ENCODE results near the gene EXOC3. TPM values are rescaled to one million over a fixed set of nuclear protein-coding genes. Genes with fewer than 3 reads are reported as not detected.

The EXOC3 gene
- total RNA-seq, 1 donor from 2014 or later: 29.2 TPM

DNA sequence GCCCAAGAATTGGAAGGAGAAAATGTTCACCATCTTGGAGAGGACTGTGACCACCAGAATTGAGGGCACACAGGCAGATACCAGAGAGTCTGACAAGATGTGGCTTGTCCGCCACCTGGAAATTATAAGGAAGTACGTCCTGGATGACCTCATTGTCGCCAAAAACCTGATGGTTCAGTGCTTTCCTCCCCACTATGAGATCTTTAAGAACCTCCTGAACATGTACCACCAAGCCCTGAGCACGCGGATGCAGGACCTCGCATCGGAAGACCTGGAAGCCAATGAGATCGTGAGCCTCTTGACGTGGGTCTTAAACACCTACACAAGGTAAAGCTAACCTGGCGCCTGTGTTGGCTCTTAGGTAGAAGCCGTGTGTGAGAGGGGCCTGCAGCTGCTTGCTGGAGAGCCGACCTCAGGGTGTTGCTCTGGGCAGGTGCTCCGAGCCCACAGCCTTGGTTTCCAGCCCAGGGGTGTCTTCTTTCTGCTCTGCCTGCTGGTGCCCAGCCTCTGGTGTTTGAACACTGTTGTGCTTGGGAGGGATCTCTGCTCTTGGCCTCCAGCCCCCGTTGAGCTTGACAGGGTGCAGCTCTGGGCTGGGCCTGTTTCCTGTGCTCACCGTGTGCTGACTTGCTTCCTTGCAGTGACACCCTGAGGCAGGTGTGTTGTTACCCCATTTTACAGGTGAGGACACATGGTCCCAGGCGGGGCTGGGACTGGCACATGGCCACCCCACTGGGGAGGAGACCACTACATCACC lies 10.9 kb downstream of the EXOC3 start:
- H3K36me3 ChIP-seq (ENCODE audit: control insufficient read depth in 3 of 3, insufficient read depth in 3 of 3, low read length in 3 of 3): peaks cover 56 to 77% (median 73%) of the 10 kb centered on the region in 3 donors
- no peak overlapping the region for H3K27ac ChIP-seq (ENCODE audit: low read depth, low read length)
- H3K4me3 ChIP-seq (ENCODE audit: low read length in 3 of 3): no peak overlapping the region
- no peak overlapping the region for H3K9ac ChIP-seq (ENCODE audit: low read depth in 1 of 3, low read length in 3 of 3)
- no peaks in the 10 kb centered on the region for H3K27me3 ChIP-seq (ENCODE audit: control insufficient read depth in 3 of 3, insufficient read depth in 3 of 3, low read length in 3 of 3)
- H3K9me3 ChIP-seq (ENCODE audit: control insufficient read depth in 3 of 3, low read length in 3 of 3): peaks cover 0 to 4% (median 3%) of the 10 kb centered on the region in 3 donors
- no peaks in the 10 kb centered on the region for H3K4me1 ChIP-seq (ENCODE audit: control insufficient read depth in 3 of 3, insufficient read depth in 3 of 3, low read length in 3 of 3)

DNA sequence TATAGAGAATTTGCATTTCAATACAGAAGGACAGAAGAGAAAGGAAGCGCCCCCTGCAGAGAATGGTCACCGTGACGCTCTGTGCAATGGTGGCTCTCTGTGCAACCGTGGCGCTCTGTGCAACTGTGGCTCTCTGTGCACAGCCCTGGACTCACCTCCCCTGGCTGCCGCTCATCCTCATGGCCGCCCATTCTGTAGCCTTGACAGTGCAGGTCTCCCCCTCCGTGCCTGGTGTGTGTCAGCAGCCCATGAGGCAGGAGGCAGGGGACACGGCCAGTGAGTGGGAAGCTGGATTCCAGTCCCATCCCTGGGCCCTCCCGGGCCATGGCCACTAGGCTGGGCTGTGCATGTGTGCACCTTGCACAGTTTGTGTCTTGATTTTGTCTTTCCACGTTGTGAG lies 12.0 kb downstream of the EXOC3 start:
- peaks cover 60 to 76% (median 72%) of the 10 kb centered on the region in 3 donors for H3K36me3 ChIP-seq (ENCODE audit: control insufficient read depth in 3 of 3, insufficient read depth in 3 of 3, low read length in 3 of 3)
- no peak overlapping the region for H3K4me3 ChIP-seq (ENCODE audit: low read length in 3 of 3)
- H3K9ac ChIP-seq (ENCODE audit: low read depth in 1 of 3, low read length in 3 of 3): no peak overlapping the region
- no peaks in the 10 kb centered on the region for H3K4me1 ChIP-seq (ENCODE audit: control insufficient read depth in 3 of 3, insufficient read depth in 3 of 3, low read length in 3 of 3)
- no peaks in the 10 kb centered on the region for H3K27me3 ChIP-seq (ENCODE audit: control insufficient read depth in 3 of 3, insufficient read depth in 3 of 3, low read length in 3 of 3)
- peaks cover 0 to 4% (median 3%) of the 10 kb centered on the region in 3 donors for H3K9me3 ChIP-seq (ENCODE audit: control insufficient read depth in 3 of 3, low read length in 3 of 3)
- H3K27ac ChIP-seq (ENCODE audit: low read depth, low read length): no peak overlapping the region

DNA sequence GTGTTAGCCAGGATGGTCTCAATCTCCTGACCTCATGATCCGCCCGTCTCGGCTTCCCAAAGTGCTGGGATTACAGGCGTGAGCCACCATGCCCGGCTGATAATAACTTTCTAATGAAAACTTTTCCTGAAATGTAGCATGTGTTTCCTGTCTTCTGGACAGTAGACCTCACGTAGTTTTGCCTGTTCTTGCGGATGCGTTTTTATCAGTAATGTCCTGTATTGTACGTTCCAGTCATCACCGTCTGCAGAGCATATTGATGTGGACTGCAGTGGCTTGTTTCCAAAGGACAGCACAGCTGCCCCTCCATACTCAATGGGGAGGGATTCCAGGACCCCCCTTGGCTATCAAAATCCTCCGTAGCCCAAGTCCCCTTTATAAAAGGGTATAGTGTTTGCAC lies 12.8 kb downstream of the EXOC3 start:
- H3K9me3 ChIP-seq (ENCODE audit: control insufficient read depth in 3 of 3, low read length in 3 of 3): peaks cover 0 to 4% (median 3%) of the 10 kb centered on the region in 3 donors
- peaks cover 64 to 80% (median 78%) of the 10 kb centered on the region in 3 donors for H3K36me3 ChIP-seq (ENCODE audit: control insufficient read depth in 3 of 3, insufficient read depth in 3 of 3, low read length in 3 of 3)
- no peak overlapping the region for H3K9ac ChIP-seq (ENCODE audit: low read depth in 1 of 3, low read length in 3 of 3)
- no peak overlapping the region for H3K4me3 ChIP-seq (ENCODE audit: low read length in 3 of 3)
- H3K27ac ChIP-seq (ENCODE audit: low read depth, low read length): no peak overlapping the region
- no peaks in the 10 kb centered on the region for H3K27me3 ChIP-seq (ENCODE audit: control insufficient read depth in 3 of 3, insufficient read depth in 3 of 3, low read length in 3 of 3)
- no peaks in the 10 kb centered on the region for H3K4me1 ChIP-seq (ENCODE audit: control insufficient read depth in 3 of 3, insufficient read depth in 3 of 3, low read length in 3 of 3)

DNA sequence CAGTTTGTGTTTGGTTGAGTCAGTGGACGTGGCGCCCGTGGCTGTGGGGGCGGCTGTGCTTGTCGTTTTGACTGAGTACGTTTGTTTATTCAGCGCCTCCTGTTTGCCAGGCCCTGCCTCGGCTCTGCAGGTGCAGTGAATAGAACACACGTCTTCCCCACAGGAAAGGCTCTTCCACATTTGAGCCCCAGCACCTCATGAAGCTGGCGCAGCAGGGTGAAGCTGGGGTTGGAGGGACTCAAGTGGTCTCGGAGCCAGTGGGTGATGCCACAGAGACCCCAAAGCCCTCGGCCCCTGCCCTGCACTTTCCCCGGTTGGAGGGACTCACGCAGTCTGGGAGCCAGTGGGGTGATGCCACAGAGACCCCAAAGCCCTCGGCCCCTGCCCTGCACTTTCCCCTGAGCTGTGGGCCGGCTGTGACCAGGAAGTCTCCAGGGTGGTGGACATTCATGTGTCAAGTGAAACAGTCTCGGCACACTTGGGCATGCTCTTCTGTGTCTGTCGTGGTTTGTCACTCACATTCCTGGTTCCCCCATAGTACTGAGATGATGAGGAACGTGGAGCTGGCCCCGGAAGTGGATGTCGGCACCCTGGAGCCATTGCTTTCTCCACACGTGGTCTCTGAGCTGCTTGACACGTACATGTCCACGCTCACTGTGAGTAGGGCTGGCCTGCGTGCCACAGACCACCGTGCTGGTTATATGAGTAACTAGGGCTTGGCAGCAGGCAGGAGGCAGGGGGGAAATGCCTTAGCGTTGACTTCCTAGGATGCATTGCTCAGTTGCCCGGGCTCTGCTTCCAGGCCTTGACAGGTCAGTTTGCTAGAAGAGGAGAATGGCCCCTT lies 13.6 kb downstream of the EXOC3 start:
- no peak overlapping the region for H3K4me3 ChIP-seq (ENCODE audit: low read length in 3 of 3)
- no peak overlapping the region for H3K27ac ChIP-seq (ENCODE audit: low read depth, low read length)
- H3K4me1 ChIP-seq (ENCODE audit: control insufficient read depth in 3 of 3, insufficient read depth in 3 of 3, low read length in 3 of 3): no peaks in the 10 kb centered on the region
- H3K36me3 ChIP-seq (ENCODE audit: control insufficient read depth in 3 of 3, insufficient read depth in 3 of 3, low read length in 3 of 3): peaks cover 64 to 74% (median 74%) of the 10 kb centered on the region in 3 donors
- H3K9me3 ChIP-seq (ENCODE audit: control insufficient read depth in 3 of 3, low read length in 3 of 3): peaks cover 0 to 4% (median under 1%) of the 10 kb centered on the region in 3 donors
- H3K27me3 ChIP-seq (ENCODE audit: control insufficient read depth in 3 of 3, insufficient read depth in 3 of 3, low read length in 3 of 3): no peaks in the 10 kb centered on the region
- H3K9ac ChIP-seq (ENCODE audit: low read depth in 1 of 3, low read length in 3 of 3): no peak overlapping the region

DNA sequence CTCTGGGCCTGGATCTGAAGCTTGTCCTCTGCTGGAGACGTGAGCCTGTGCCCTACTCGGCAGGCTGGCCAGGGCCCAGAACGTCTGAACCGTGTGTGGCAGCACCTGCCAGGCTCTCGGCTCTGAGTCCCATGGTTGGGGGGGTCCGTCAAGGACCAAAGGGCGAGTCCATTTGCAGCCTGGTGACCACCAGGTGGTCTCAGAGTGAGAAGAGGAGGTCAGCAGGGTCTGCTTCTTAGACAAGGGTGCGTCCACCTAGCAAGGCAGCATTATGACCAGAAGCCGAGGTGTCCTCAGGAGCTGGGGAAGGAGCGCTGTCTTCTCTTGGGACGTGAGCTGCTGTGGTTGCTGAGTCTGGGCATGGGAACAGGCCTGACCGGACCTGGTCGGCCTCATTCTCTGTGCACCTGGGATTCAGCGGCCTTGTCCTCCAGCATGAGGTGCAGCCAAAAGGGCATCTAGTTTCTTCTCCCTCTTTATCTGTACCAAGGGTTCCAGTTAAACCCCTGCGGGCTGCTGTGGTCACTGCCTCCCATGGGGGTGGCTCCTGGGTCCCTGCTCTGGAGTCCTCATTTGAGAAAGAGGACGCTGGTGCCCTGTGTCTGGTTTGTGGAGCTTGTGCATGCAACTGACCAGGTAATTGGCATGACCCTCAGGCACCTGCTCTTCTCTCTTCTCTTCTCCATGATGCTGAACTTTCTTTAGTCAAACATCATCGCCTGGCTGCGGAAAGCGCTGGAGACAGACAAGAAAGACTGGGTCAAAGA lies 14.4 kb downstream of the EXOC3 start:
- H3K9ac ChIP-seq (ENCODE audit: low read depth in 1 of 3, low read length in 3 of 3): no peak overlapping the region
- peaks cover 70 to 78% (median 74%) of the 10 kb centered on the region in 3 donors for H3K36me3 ChIP-seq (ENCODE audit: control insufficient read depth in 3 of 3, insufficient read depth in 3 of 3, low read length in 3 of 3)
- H3K4me1 ChIP-seq (ENCODE audit: control insufficient read depth in 3 of 3, insufficient read depth in 3 of 3, low read length in 3 of 3): no peaks in the 10 kb centered on the region

DNA sequence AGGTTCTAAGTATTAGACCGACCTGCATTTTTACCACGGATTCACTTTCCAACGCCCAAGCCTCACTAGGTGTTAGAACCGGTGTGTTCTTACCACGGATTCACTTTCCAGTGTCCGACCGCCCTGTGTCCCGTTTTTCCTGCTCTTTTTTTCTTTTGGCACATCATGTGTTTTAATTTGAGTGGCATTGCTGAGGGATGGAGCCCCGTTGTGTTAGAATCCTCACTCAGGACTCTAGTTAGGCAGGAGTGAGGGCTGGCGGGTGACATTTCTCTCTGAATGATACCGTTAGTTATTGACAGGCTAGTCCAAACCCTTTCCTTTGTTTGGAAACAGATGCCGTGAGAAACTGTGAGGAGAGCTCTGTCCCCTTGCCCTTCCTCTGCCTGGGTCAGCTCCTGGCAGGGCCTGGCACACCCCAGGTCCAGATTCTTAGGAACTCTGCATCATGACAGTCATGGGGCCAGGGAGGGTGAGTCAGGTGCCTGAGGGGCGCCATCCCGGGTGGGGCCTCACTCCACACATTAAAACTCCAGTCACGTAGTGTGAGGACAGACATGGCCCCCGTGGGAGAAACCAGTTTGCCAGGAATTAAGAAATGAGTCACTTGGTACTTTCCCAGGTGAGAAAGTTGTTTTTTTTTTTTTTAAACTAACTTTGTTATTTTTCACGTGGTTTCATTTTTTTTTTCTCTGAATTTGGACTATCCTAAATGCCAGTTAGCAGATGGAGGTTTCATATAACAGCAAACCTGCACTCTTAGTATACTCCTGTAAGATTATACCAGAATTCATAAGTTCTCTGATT lies 15.8 kb downstream of the EXOC3 start:
- Histone ChIP-seq H3K4me1 (ENCODE audit: control insufficient read depth in 3 of 3, insufficient read depth in 3 of 3, low read length in 3 of 3) (no peaks in the 10 kb centered on the region), H3K27me3 (ENCODE audit: control insufficient read depth in 3 of 3, insufficient read depth in 3 of 3, low read length in 3 of 3) (no peaks in the 10 kb centered on the region), H3K9me3 (ENCODE audit: control insufficient read depth in 3 of 3, low read length in 3 of 3) (no peaks in the 10 kb centered on the region), H3K9ac (ENCODE audit: low read depth in 1 of 3, low read length in 3 of 3) (no peak overlapping the region), H3K4me3 (ENCODE audit: low read length in 3 of 3) (no peak overlapping the region), H3K27ac (ENCODE audit: low read depth, low read length) (no peak overlapping the region), H3K36me3 (ENCODE audit: control insufficient read depth in 3 of 3, insufficient read depth in 3 of 3, low read length in 3 of 3) (peaks cover 58 to 72% (median 72%) of the 10 kb centered on the region in 3 donors)

More for the DNA sequence above, 14.4 kb downstream of the EXOC3 start:
- Histone ChIP-seq H3K9me3 (ENCODE audit: control insufficient read depth in 3 of 3, low read length in 3 of 3) (no peaks in the 10 kb centered on the region), H3K4me3 (ENCODE audit: low read length in 3 of 3) (no peak overlapping the region), H3K27ac (ENCODE audit: low read depth, low read length) (no peak overlapping the region), H3K27me3 (ENCODE audit: control insufficient read depth in 3 of 3, insufficient read depth in 3 of 3, low read length in 3 of 3) (no peaks in the 10 kb centered on the region)

DNA sequence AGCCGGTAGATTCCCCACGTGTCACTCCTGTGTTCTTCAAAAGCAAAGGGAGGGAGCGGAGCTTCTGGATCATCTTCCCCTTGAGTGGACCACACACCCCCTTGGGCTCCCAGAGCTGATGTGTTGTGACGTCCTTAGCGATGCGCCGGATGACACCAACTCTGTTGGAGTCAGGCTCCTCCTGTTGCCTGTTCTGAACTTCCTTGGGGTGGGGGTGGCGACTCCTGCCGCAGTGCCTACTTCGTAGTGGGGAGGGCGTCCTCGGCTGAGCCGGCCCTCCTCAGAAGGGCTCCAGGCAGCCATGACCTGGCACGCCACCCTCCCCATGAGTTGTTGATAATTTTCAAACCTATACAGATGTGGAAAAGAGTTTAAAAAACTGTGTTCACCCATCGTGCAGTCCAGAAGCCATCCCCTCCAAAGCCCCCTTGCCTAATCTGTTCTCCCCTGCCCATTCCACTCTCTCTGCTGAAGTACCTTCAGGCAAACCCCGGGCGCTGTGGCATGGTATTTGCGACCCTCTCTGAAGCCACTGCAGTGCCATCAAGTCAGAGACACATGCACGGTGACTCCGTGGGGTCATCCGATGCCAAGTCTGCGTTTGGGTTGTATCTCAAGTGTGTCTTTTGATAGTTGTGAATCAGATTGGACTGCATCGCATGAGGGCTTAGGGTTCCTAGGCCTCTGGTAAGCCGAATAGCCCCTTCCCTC lies 16.7 kb downstream of the EXOC3 start:
- Histone ChIP-seq H3K27me3 (ENCODE audit: control insufficient read depth in 3 of 3, insufficient read depth in 3 of 3, low read length in 3 of 3) (no peaks in the 10 kb centered on the region), H3K4me3 (ENCODE audit: low read length in 3 of 3) (no peak overlapping the region), H3K9me3 (ENCODE audit: control insufficient read depth in 3 of 3, low read length in 3 of 3) (no peaks in the 10 kb centered on the region), H3K27ac (ENCODE audit: low read depth, low read length) (no peak overlapping the region), H3K9ac (ENCODE audit: low read depth in 1 of 3, low read length in 3 of 3) (no peak overlapping the region), H3K4me1 (ENCODE audit: control insufficient read depth in 3 of 3, insufficient read depth in 3 of 3, low read length in 3 of 3) (no peaks in the 10 kb centered on the region), H3K36me3 (ENCODE audit: control insufficient read depth in 3 of 3, insufficient read depth in 3 of 3, low read length in 3 of 3) (peaks cover 58 to 74% (median 71%) of the 10 kb centered on the region in 3 donors)

DNA sequence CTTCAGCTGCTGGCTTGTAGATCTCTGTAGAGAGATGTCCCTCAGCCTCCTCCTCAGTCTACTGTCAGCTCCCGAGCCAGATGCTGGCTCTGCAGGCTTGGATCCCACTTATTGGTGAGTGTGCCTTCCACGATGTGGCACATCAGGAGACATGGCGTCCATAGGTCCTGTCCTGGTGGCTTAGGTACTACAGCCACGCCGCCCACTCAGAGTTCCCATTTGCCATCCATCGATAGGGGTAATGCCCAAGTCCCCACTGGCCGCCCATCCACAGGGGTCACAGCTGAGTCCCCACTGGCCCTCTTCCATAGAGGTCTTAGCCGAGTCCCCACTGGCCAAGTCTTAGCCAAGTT lies 17.3 kb downstream of the EXOC3 start:
- no peaks in the 10 kb centered on the region for H3K27me3 ChIP-seq (ENCODE audit: control insufficient read depth in 3 of 3, insufficient read depth in 3 of 3, low read length in 3 of 3)
- no peak overlapping the region for H3K9ac ChIP-seq (ENCODE audit: low read depth in 1 of 3, low read length in 3 of 3)
- H3K9me3 ChIP-seq (ENCODE audit: control insufficient read depth in 3 of 3, low read length in 3 of 3): no peaks in the 10 kb centered on the region
- no peak overlapping the region for H3K27ac ChIP-seq (ENCODE audit: low read depth, low read length)
- no peak overlapping the region for H3K4me3 ChIP-seq (ENCODE audit: low read length in 3 of 3)
- H3K4me1 ChIP-seq (ENCODE audit: control insufficient read depth in 3 of 3, insufficient read depth in 3 of 3, low read length in 3 of 3): no peaks in the 10 kb centered on the region
- H3K36me3 ChIP-seq (ENCODE audit: control insufficient read depth in 3 of 3, insufficient read depth in 3 of 3, low read length in 3 of 3): peaks cover 58 to 75% (median 69%) of the 10 kb centered on the region in 3 donors

DNA sequence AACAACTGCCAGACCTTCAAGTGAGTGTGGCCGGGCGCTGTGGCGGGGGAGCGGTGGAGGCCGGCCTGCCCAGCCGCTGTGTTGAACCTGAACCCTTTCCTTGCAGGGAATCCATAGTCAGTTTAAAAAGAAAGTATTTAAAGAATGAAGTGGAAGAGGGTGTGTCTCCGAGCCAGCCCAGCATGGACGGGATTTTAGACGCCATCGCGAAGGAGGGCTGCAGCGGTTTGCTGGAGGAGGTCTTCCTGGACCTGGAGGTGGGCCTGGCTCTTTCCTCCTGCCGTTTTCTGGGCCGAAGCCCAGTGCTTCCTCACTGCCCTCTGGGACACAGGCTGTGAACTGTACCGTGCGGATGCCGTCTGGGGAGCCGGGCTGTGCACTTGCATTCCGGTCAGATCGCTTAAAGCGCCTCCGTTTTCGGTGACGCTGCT lies 19.1 kb downstream of the EXOC3 start:
- Histone ChIP-seq H3K4me3 (ENCODE audit: low read length in 3 of 3) (no peak overlapping the region), H3K4me1 (ENCODE audit: control insufficient read depth in 3 of 3, insufficient read depth in 3 of 3, low read length in 3 of 3) (no peaks in the 10 kb centered on the region), H3K27ac (ENCODE audit: low read depth, low read length) (no peak overlapping the region), H3K9ac (ENCODE audit: low read depth in 1 of 3, low read length in 3 of 3) (no peak overlapping the region), H3K27me3 (ENCODE audit: control insufficient read depth in 3 of 3, insufficient read depth in 3 of 3, low read length in 3 of 3) (no peaks in the 10 kb centered on the region), H3K9me3 (ENCODE audit: control insufficient read depth in 3 of 3, low read length in 3 of 3) (no peaks in the 10 kb centered on the region), H3K36me3 (ENCODE audit: control insufficient read depth in 3 of 3, insufficient read depth in 3 of 3, low read length in 3 of 3) (peaks cover 60 to 87% (median 72%) of the 10 kb centered on the region in 3 donors)

Measured in skeletal muscle tissue (tissue), 4 donors.